ENCODE results near the gene DCTN1. TPM values are rescaled to one million over a fixed set of nuclear protein-coding genes. Genes with fewer than 3 reads are reported as not detected.

DCTN1 gene
- polyA plus RNA-seq, 1 of the 3 experiments (the other 2 are of a cell fraction): 91.1 TPM

GRCh38 chr2:74347742-74348141 is 32.4 kb downstream of the DCTN1 start:
- no peak for TF ChIP-seq PBX3 (IDR thresholded peaks at IDR 0.05)
- TF ChIP-seq, protein P1, sequence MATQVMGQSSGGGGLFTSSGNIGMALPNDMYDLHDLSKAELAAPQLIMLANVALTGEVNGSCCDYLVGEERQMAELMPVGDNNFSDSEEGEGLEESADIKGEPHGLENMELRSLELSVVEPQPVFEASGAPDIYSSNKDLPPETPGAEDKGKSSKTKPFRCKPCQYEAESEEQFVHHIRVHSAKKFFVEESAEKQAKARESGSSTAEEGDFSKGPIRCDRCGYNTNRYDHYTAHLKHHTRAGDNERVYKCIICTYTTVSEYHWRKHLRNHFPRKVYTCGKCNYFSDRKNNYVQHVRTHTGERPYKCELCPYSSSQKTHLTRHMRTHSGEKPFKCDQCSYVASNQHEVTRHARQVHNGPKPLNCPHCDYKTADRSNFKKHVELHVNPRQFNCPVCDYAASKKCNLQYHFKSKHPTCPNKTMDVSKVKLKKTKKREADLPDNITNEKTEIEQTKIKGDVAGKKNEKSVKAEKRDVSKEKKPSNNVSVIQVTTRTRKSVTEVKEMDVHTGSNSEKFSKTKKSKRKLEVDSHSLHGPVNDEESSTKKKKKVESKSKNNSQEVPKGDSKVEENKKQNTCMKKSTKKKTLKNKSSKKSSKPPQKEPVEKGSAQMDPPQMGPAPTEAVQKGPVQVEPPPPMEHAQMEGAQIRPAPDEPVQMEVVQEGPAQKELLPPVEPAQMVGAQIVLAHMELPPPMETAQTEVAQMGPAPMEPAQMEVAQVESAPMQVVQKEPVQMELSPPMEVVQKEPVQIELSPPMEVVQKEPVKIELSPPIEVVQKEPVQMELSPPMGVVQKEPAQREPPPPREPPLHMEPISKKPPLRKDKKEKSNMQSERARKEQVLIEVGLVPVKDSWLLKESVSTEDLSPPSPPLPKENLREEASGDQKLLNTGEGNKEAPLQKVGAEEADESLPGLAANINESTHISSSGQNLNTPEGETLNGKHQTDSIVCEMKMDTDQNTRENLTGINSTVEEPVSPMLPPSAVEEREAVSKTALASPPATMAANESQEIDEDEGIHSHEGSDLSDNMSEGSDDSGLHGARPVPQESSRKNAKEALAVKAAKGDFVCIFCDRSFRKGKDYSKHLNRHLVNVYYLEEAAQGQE (IDR thresholded peaks at IDR 0.05; ENCODE audit: low read depth, low read length): no peak
- H3K9me2 ChIP-seq: no peaks in the 10 kb centered on the region
- ChIA-PET POLR2A (interaction anchor here (1.1 kb wide), 1 partner anchor 12 kb away, joined by 3 read pairs; no protein-coding TSS in a partner anchor), CTCF (interaction anchor here (0.7 to 5.5 kb wide), 2 partner anchors 13 to 44 kb away, joined by 3 to 57 read pairs; no protein-coding TSS in a partner anchor)
- H3K4me3 ChIP-seq (ENCODE audit: low read depth in 2 of 2, low read length in 1 of 2): no peak overlapping the region
- no peaks in the 10 kb centered on the region for H3K27me3 ChIP-seq (ENCODE audit: insufficient read depth)
- no peaks in the 10 kb centered on the region for H3K79me2 ChIP-seq (ENCODE audit: insufficient read depth)
- H3K9ac ChIP-seq: no peak overlapping the region
- H4K20me1 ChIP-seq (ENCODE audit: insufficient read depth): no peaks in the 10 kb centered on the region
- DNase-seq: no peak
- H3K4me1 ChIP-seq (ENCODE audit: control insufficient read depth in 1 of 2, insufficient read depth in 2 of 2, low read depth in 1 of 2, low read length in 1 of 2): peaks cover 0 to 10% of the 10 kb centered on the region in 2 experiments; a peak in 2 of 4 replicates
- H3K27ac ChIP-seq (ENCODE audit: low read depth in 2 of 2, low read length in 1 of 2): no peak overlapping the region
- no peaks in the 10 kb centered on the region for H3K9me3 ChIP-seq
- no peaks in the 10 kb centered on the region for H3K36me3 ChIP-seq (replicated peaks in 1 of 2; ENCODE audit: control insufficient read depth in 1 of 2, insufficient read depth in 2 of 2, low read length in 1 of 2)
- H3F3A ChIP-seq (replicated peaks; ENCODE audit: insufficient read depth): no peaks in the 10 kb centered on the region
- WGBS (ENCODE audit: low lambda C conversion rate): 85% methylated on average over 3 of the region's 3 CpGs
- no peak overlapping the region for H3K4me2 ChIP-seq
- H2AFZ ChIP-seq (ENCODE audit: low read depth): no peak overlapping the region

DNA sequence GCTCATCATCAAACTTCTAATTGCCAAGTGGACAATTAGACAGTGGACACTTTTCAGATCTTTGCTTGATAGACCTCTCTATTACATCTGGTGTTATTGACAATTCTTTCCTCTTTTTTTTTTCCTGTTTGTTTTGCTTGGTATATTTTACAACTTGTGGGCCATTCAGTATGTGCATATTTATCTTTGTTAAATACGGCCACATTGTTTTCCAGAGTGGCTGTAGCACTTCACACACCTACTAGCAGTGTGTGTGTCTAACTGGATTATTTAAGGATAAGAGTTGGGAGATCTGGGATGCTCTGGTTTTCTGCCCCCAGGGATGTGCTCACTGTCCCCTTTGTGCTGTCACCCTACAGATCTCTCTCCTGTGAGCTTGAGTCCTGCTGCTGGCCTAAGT is 32.8 kb downstream of the DCTN1 start:
- H3K9ac ChIP-seq: no peak overlapping the region
- H3K27ac ChIP-seq (ENCODE audit: low read depth in 2 of 2, low read length in 1 of 2): no peak overlapping the region
- H3K79me2 ChIP-seq (ENCODE audit: insufficient read depth): no peaks in the 10 kb centered on the region
- H3K36me3 ChIP-seq (replicated peaks in 1 of 2; ENCODE audit: control insufficient read depth in 1 of 2, insufficient read depth in 2 of 2, low read length in 1 of 2): no peaks in the 10 kb centered on the region
- 89% methylated on average over 1 of the region's 1 CpG for WGBS (ENCODE audit: low lambda C conversion rate)
- TF ChIP-seq TCF12 (IDR thresholded peaks at IDR 0.05) (no peak), FOXM1 (IDR thresholded peaks at IDR 0.05; ENCODE audit: low read depth) (no peak), EZH2phosphoT487 (IDR thresholded peaks at IDR 0.05; ENCODE audit: borderline replicate concordance, low read depth) (no peak), JUND (IDR thresholded peaks at IDR 0.05) (no peak), TAF1 (IDR thresholded peaks at IDR 0.05; ENCODE audit: borderline replicate concordance, low read depth, low read length) (no peak), CTCF (IDR thresholded peaks at IDR 0.05) (no peak), USF2 (IDR thresholded peaks at IDR 0.05; ENCODE audit: borderline replicate concordance, low read depth, low read length) (no peak), FOXJ3 (CRISPR knock-in tag; IDR thresholded peaks at IDR 0.05) (no peak), RAD21 (IDR thresholded peaks at IDR 0.05; ENCODE audit: low read length) (no peak), MEF2A (IDR thresholded peaks at IDR 0.05; ENCODE audit: borderline replicate concordance, low read depth) (no peak), YY1 (IDR thresholded peaks at IDR 0.05; ENCODE audit: low read depth) (no peak)
- TF ChIP-seq, protein P1 (IDR thresholded peaks at IDR 0.05; ENCODE audit: low read depth, low read length): no peak
- TF ChIP-seq, protein P2, sequence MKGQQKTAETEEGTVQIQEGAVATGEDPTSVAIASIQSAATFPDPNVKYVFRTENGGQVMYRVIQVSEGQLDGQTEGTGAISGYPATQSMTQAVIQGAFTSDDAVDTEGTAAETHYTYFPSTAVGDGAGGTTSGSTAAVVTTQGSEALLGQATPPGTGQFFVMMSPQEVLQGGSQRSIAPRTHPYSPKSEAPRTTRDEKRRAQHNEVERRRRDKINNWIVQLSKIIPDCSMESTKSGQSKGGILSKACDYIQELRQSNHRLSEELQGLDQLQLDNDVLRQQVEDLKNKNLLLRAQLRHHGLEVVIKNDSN (IDR thresholded peaks at IDR 0.05; ENCODE audit: borderline replicate concordance, low read depth): no peak
- CTCF ChIA-PET: interaction anchor here (0.7 to 5.5 kb wide), 3 partner anchors 13 to 105 kb away, joined by 3 to 57 read pairs (median 3); no protein-coding TSS in a partner anchor
- no peaks in the 10 kb centered on the region for H3F3A ChIP-seq (replicated peaks; ENCODE audit: insufficient read depth)
- H3K9me3 ChIP-seq: no peaks in the 10 kb centered on the region
- POLR2A ChIA-PET: interaction anchor here (0.7 to 1.1 kb wide), 2 partner anchors 12 to 113 kb away, joined by 3 read pairs; no protein-coding TSS in a partner anchor
- peaks cover 0 to 10% of the 10 kb centered on the region in 2 experiments; a peak in 2 of 4 replicates for H3K4me1 ChIP-seq (ENCODE audit: control insufficient read depth in 1 of 2, insufficient read depth in 2 of 2, low read depth in 1 of 2, low read length in 1 of 2)
- no peak overlapping the region for H3K4me2 ChIP-seq
- DNase-seq: no peak
- no peaks in the 10 kb centered on the region for H3K27me3 ChIP-seq (ENCODE audit: insufficient read depth)
- H3K4me3 ChIP-seq (ENCODE audit: low read depth in 2 of 2, low read length in 1 of 2): no peak overlapping the region
- no peak overlapping the region for H2AFZ ChIP-seq (ENCODE audit: low read depth)
- no peaks in the 10 kb centered on the region for H3K9me2 ChIP-seq
- H4K20me1 ChIP-seq (ENCODE audit: insufficient read depth): no peaks in the 10 kb centered on the region
